Caco-2 (cell line): ENCODE results near the gene RNGTT. TPM values are rescaled to one million over a fixed set of nuclear protein-coding genes. Genes with fewer than 3 reads are reported as not detected.

Source experiments
- BruUV-seq: library from RNA; stranded (reverse); fragments of 400-500 nt; replicated peaks from 2 replicates; lab custom pipeline; 2021; lab: Mats Ljungman, UMichigan
- CTCF ChIA-PET: fragments of 300-600 bp; sonication (Branson Sonifier 250); formaldehyde crosslinking; loops from one replicate; lab custom pipeline; 2022; ENCODE audit warnings: antibody characterized with exemption; lab: Charles Lee
- POLR2A ChIA-PET: fragments of 300-600 bp; sonication (Branson Sonifier 250); formaldehyde crosslinking; loops from one replicate; lab custom pipeline; 2022; ENCODE audit warnings: antibody characterized with exemption; lab: Charles Lee
- DNase-seq, 2 experiments: peaks; one replicate each; pipeline versions ENCODE4 v3.0.0 to v3.0.0-alpha.2; 2020 to 2022
- H3K27me3 ChIP-seq: replicated peaks from 2 replicates; pipeline ENCODE4 v1.6.0; 2011; ENCODE audit warnings: low read length; ENCODE audit not compliant: control insufficient read depth, insufficient read depth
- H3K36me3 ChIP-seq: 2 replicates; pipeline ENCODE4 v1.5.1; 2011; ENCODE audit warnings: low read length; ENCODE audit not compliant: control insufficient read depth, insufficient read depth
- H3K4me1 ChIP-seq: fragments of 250-450 bp; sonication (Bioruptor Pico); 2 replicates; pipeline ENCODE4 v1.5.1; 2020; ENCODE audit warnings: mild to moderate bottlenecking
- H3K4me3 ChIP-seq: 2 replicates; pipeline ENCODE4 v1.5.1; 2011; ENCODE audit warnings: low read depth, mild to moderate bottlenecking, control low read depth, low read length
- H3K9me3 ChIP-seq: fragments of 250-450 bp; sonication (Bioruptor Pico); 2 replicates; pipeline ENCODE4 v1.5.1; 2020; ENCODE audit warnings: mild to moderate bottlenecking, moderate library complexity
- H3K27ac Mint-ChIP-seq: one replicate; pipeline ENCODE4 v1.8.0; 2022; ENCODE audit warnings: mixed read lengths; ENCODE audit not compliant: unreplicated experiment
- H3K27me3 Mint-ChIP-seq: one replicate; pipeline ENCODE4 v1.8.0; 2022; ENCODE audit warnings: mixed read lengths; ENCODE audit not compliant: insufficient read depth, unreplicated experiment
- H3K36me3 Mint-ChIP-seq: one replicate; pipeline ENCODE4 v1.8.0; 2022; ENCODE audit warnings: mild to moderate bottlenecking, mixed read lengths; ENCODE audit not compliant: insufficient read depth, unreplicated experiment
- H3K4me1 Mint-ChIP-seq: one replicate; pipeline ENCODE4 v1.8.0; 2022; ENCODE audit warnings: low read depth, mixed read lengths; ENCODE audit not compliant: unreplicated experiment
- H3K4me3 Mint-ChIP-seq: one replicate; pipeline ENCODE4 v1.8.0; 2022; ENCODE audit warnings: mild to moderate bottlenecking, moderate library complexity, mixed read lengths; ENCODE audit not compliant: unreplicated experiment
- H3K9me3 Mint-ChIP-seq: one replicate; pipeline ENCODE4 v1.8.0; 2022; ENCODE audit warnings: mixed read lengths; ENCODE audit not compliant: unreplicated experiment
- CTCF ChIP-seq, 2 experiments: fragments of 200-600 bp in 1 of 2; IDR thresholded peaks; 1 replicate in 1 of 2; 2 replicates in 1 of 2; pipeline versions ENCODE4 v1.5.1 to v1.8.0; 2011 to 2022; ENCODE audit warnings: antibody characterized with exemption in 1 of 2, control low read depth in 1 of 2, inconsistent platforms in 1 of 2, low read depth in 1 of 2, low read length in 1 of 2, mild to moderate bottlenecking in 1 of 2, moderate library complexity in 1 of 2; ENCODE audit not compliant: insufficient read depth in 1 of 2, severe bottlenecking in 1 of 2, unreplicated experiment in 1 of 2
- intact Hi-C: fragments of 100-400 bp; cut with micrococcal nuclease; formaldehyde crosslinking; loops from one replicate; pipeline ENCODE4 v1.10.0; 2022; ENCODE audit not compliant: unreplicated experiment
- total RNA-seq: library from RNA; stranded (reverse); gene quantifications from 2 replicates; pipeline ENCODE4 v1.2.3, GENCODE V29; 2022

RNGTT gene
- total RNA-seq, 1 experiment from 2014 or later = 17.7 TPM

GRCh38 chr6:88869263-88870020 lies 94.0 kb downstream of the RNGTT start:
- Histone ChIP-seq H3K4me3 (no peak overlapping the region), H3K27me3 (no peaks in the 10 kb centered on the region), H3K4me1 (0 out of 2 replicates have a peak, but pooled peaks cover 3% of the 10 kb centered on the region), H3K9me3 (no peaks in the 10 kb centered on the region), H3K36me3 (no peaks in the 10 kb centered on the region)
- ChIA-PET POLR2A (no interaction called here), CTCF (no interaction called here)
- intact Hi-C loops = loop anchor here (1.0 kb wide), 1 partner anchor 88 kb away; no protein-coding TSS in a partner anchor
- H3K27ac Mint-ChIP-seq = no peak overlapping the region
- H3K4me1 Mint-ChIP-seq = peaks cover 12% of the 10 kb centered on the region
- no TSS peak for BruUV-seq
- H3K27me3 Mint-ChIP-seq = no peaks in the 10 kb centered on the region
- H3K9me3 Mint-ChIP-seq = no peaks in the 10 kb centered on the region
- H3K4me3 Mint-ChIP-seq = no peak overlapping the region
- H3K36me3 Mint-ChIP-seq = no peaks in the 10 kb centered on the region
- TF ChIP-seq CTCF (IDR thresholded peaks at IDR 0.05; ENCODE audit: insufficient read depth in 1 of 2, low read depth in 1 of 2, low read length in 1 of 2, severe bottlenecking in 1 of 2, unreplicated experiment in 1 of 2) = no peak
- no peak for DNase-seq

GRCh38 chr6:88867841-88868731 lies 95.3 kb downstream of the RNGTT start:
- Mint-ChIP-seq H3K27me3 (no peaks in the 10 kb centered on the region), H3K36me3 (no peaks in the 10 kb centered on the region), H3K4me3 (no peak overlapping the region), H3K4me1 (peaks cover 7% of the 10 kb centered on the region), H3K27ac (no peak overlapping the region), H3K9me3 (no peaks in the 10 kb centered on the region)
- no peak for TF ChIP-seq CTCF (IDR thresholded peaks at IDR 0.05; ENCODE audit: insufficient read depth in 1 of 2, low read depth in 1 of 2, low read length in 1 of 2, severe bottlenecking in 1 of 2, unreplicated experiment in 1 of 2)
- H3K4me3 ChIP-seq = no peak overlapping the region
- H3K9me3 ChIP-seq = no peaks in the 10 kb centered on the region
- DNase-seq = no peak
- no peaks in the 10 kb centered on the region for H3K27me3 ChIP-seq
- 0 out of 2 replicates have a peak, but pooled peaks cover under 1% of the 10 kb centered on the region for H3K4me1 ChIP-seq
- intact Hi-C loops = no loop called here
- H3K36me3 ChIP-seq = no peaks in the 10 kb centered on the region
- POLR2A ChIA-PET = no interaction called here
- BruUV-seq = no TSS peak
- CTCF ChIA-PET = no interaction called here

- no peaks in the 10 kb centered on the region for H3K27me3 ChIP-seq
- CTCF ChIA-PET = no interaction called here
- POLR2A ChIA-PET = no interaction called here
- H3K9me3 ChIP-seq = no peaks in the 10 kb centered on the region
- intact Hi-C loops = no loop called here
- no peak for TF ChIP-seq CTCF (IDR thresholded peaks at IDR 0.05; ENCODE audit: insufficient read depth in 1 of 2, low read depth in 1 of 2, low read length in 1 of 2, severe bottlenecking in 1 of 2, unreplicated experiment in 1 of 2)
- H3K27me3 Mint-ChIP-seq = no peaks in the 10 kb centered on the region
- no peaks in the 10 kb centered on the region for H3K4me1 ChIP-seq
- BruUV-seq = no TSS peak
- no peak overlapping the region for H3K4me3 Mint-ChIP-seq
- no peak overlapping the region for H3K27ac Mint-ChIP-seq
- no peaks in the 10 kb centered on the region; the same call in 1 of the 2 replicates for H3K36me3 ChIP-seq
- no peaks in the 10 kb centered on the region for H3K36me3 Mint-ChIP-seq
- H3K4me1 Mint-ChIP-seq = no peaks in the 10 kb centered on the region
- H3K4me3 ChIP-seq = no peak overlapping the region
- no peak for DNase-seq
- no peaks in the 10 kb centered on the region for H3K9me3 Mint-ChIP-seq
Measured at GRCh38 chr6:88866856-88867255, 96.6 kb downstream of the RNGTT start.
